Psoas muscle (tissue), 8 donors: ENCODE results near the gene PLCXD1. TPM values are rescaled to one million over a fixed set of nuclear protein-coding genes. Genes with fewer than 3 reads are reported as not detected.

Experiments used
- ATAC-seq, 4 donors: fragments of 200-7000 bp; cut with Tn5 transposase; one replicate each; pipeline ENCODE4 v1.9.1; 2020; ENCODE audit warnings: moderate library complexity in 3 of 4, mild to moderate bottlenecking in 2 of 4
- DNase-seq, 2 donors: peaks; one replicate each; pipeline ENCODE4 v3.0.0-alpha.2; 2020
- H3K27ac ChIP-seq: fragments of 200-600 bp; one replicate; pipeline ENCODE4 v1.8.0; 2022
- H3K27me3 ChIP-seq, 3 donors: fragments of 200-600 bp in 1 of 3; one replicate each; pipeline versions ENCODE4 v1.6.1 to v1.8.0; 2013 to 2022; ENCODE audit warnings: low read length in 2 of 3, mild to moderate bottlenecking in 2 of 3, moderate library complexity in 1 of 3; ENCODE audit not compliant: insufficient read depth in 3 of 3
- H3K36me3 ChIP-seq, 2 donors: fragments of 200-600 bp in 1 of 2; one replicate each; pipeline versions ENCODE4 v1.6.1 to v1.8.0; 2013 to 2022; ENCODE audit warnings: low read depth in 1 of 2, mild to moderate bottlenecking in 1 of 2, moderate library complexity in 1 of 2; ENCODE audit not compliant: insufficient read depth in 1 of 2
- H3K4me1 ChIP-seq: fragments of 200-600 bp; one replicate; pipeline ENCODE4 v1.8.0; 2022
- H3K4me3 ChIP-seq: fragments of 200-600 bp; one replicate; pipeline ENCODE4 v1.8.0; 2022; ENCODE audit warnings: mild to moderate bottlenecking
- H3K9me3 ChIP-seq: fragments of 200-600 bp; one replicate; pipeline ENCODE4 v1.8.0; 2022
- CTCF ChIP-seq: fragments of 200-600 bp; IDR thresholded peaks from one replicate; pipeline ENCODE4 v1.8.0; 2022; ENCODE audit warnings: antibody characterized with exemption
- WGBS, 3 donors: extraction: QIAGEN DNeasy Blood & Tissue Kit; methylation state at CpG; one replicate each; pipeline versions ENCODE4 v1.1.6 to v1.1.7; 2013; 5-methylcytosine and 5-hydroxymethylcytosine counted together
- intact Hi-C, 2 donors: fragments of 100-400 bp; cut with DNase I; formaldehyde crosslinking; loops; one replicate each; pipeline versions ENCODE4 v1.11.0 to v1.14.2; 2022
- polyA plus RNA-seq, 3 donors: library from polyadenylated mRNA; stranded (reverse); fragments of 200-250 nt; gene quantifications; one replicate each; pipeline ENCODE4 v1.2.3, GENCODE V29; 2013
- total RNA-seq, 4 donors: library from RNA; stranded (reverse); fragmentation: NEBNext Ultra II Directional in 2 of 4; extraction: Animal tissue kit (Norgen Biotek cat#: 25700) in 2 of 4; gene quantifications; one replicate each; pipeline versions ENCODE4 v1.2.1 to v1.2.4, GENCODE V29; 2021 to 2023
- donor health status: healthy with polysubstance abuse.
- donor health status: DM: no; HTN: no; CAD: no; lungs with moderate emphysema.
- donor health status: Bipolar disorder and iron deficiency.
- donor health status: healthy.
- donor health status: DM: yes; HTN: yes; CAD: no.
- donor health status: DM: no; HTN: no; CAD: no.
- donor health status: DM: no; HTN: no; CAD: no.
- donor health status: DM: yes; HTN: yes; CAD: no.

PLCXD1 gene
- total and polyA plus RNA-seq, 7 donors = 0.89 to 16.3 (median 2.3) TPM

GRCh38 chrX:340641-341423 is 59.7 kb downstream of the PLCXD1 start:
- Histone ChIP-seq H3K36me3 (peaks cover 2 to 42% of the 10 kb centered on the region in 2 donors), H3K4me3 (no peak overlapping the region), H3K27me3 (no peaks in the 10 kb centered on the region), H3K9me3 (no peaks in the 10 kb centered on the region), H3K4me1 (no peaks in the 10 kb centered on the region), H3K27ac (no peak overlapping the region)
- 91 to 98% (median 95%) methylated on average over 39 to 52 of the region's 52 CpGs for WGBS, 3 donors
- ATAC-seq (no peak), DNase-seq (peak in 1 of 2 donors; percentile 48)
- TF ChIP-seq CTCF = no peak
- intact Hi-C loops = no loop called here

DNA sequence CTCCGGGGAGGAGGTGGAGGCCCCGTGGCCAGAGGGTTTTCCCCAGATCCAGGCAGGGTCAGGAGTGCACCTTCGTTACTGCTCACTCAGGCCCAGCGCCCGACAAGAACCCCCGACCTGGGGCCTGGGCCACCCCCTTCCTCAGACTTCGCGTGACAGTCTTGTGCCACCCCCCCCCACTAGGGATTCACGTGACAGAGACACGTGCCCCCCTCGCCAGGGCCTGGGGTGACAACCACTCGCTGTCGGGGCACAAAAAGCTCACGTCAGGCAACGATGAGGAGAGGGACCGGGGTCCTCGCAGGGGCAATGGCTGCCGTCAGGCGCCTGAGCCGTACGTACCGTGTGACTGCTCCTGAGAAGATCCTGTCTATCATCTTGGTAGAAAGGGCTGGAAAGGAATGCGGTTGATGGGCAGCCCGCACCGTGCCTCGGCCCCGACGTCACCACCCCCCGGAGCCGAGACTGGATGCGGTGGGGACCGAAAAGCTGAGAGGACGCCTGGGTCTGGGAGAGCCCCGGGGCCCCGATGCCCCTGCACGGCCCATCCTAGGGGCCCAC is 60.4 kb downstream of the PLCXD1 start:
- ATAC-seq (no peak), DNase-seq (peak in 1 of 2 donors; percentile 32)
- Histone ChIP-seq H3K4me1 (no peaks in the 10 kb centered on the region), H3K9me3 (no peaks in the 10 kb centered on the region), H3K27me3 (no peaks in the 10 kb centered on the region), H3K4me3 (no peak overlapping the region), H3K27ac (no peak overlapping the region), H3K36me3 (peaks cover 2 to 37% of the 10 kb centered on the region in 2 donors)
- WGBS, 3 donors = 96 to 98% (median 96%) methylated on average over 35 to 36 of the region's 36 CpGs
- intact Hi-C loops = no loop called here
- TF ChIP-seq CTCF = no peak

- Histone ChIP-seq H3K4me3 (no peak overlapping the region), H3K27ac (no peak overlapping the region), H3K4me1 (peaks cover under 1% of the 10 kb centered on the region), H3K36me3 (peaks cover 0 to 18% of the 10 kb centered on the region in 2 donors), H3K9me3 (no peaks in the 10 kb centered on the region), H3K27me3 (no peaks in the 10 kb centered on the region)
- intact Hi-C loops = no loop called here
- TF ChIP-seq CTCF = no peak
- no peak for ATAC-seq
- no peak for DNase-seq
- 97 to 98% (median 98%) methylated on average over 47 of the region's 47 CpGs for WGBS, 3 donors
Measured at GRCh38 chrX:344371-344901, 63.3 kb downstream of the PLCXD1 start.

- ATAC-seq = no peak
- Histone ChIP-seq H3K36me3 (peaks cover 0 to 18% of the 10 kb centered on the region in 2 donors), H3K27me3 (no peaks in the 10 kb centered on the region), H3K27ac (no peak overlapping the region), H3K9me3 (no peaks in the 10 kb centered on the region), H3K4me3 (no peak overlapping the region), H3K4me1 (peaks cover 5% of the 10 kb centered on the region)
- 94 to 95% (median 95%) methylated on average over 57 to 63 of the region's 63 CpGs for WGBS, 3 donors
- TF ChIP-seq CTCF = no peak
- peak in 1 of 2 donors; percentile 48 for DNase-seq
- intact Hi-C loops = no loop called here
Measured at GRCh38 chrX:345020-345925, 64.1 kb downstream of the PLCXD1 start.
